MM.1S (cell line): ENCODE measurements around the gene CAPRIN1.

ENCODE experiments used
- DNase-seq: peaks from one replicate; pipeline ENCODE4 v3.0.0-alpha.2; 2015
- H2AFZ ChIP-seq: fragments of 300-600 bp; sonication (generic); 2 replicates; pipeline ENCODE4 v1.6.0; 2016; ENCODE audit warnings: antibody characterized with exemption, low read length
- H3F3A ChIP-seq: fragments of 300-600 bp; sonication (generic); 2 replicates; pipeline ENCODE4 v1.6.1; 2016; ENCODE audit warnings: mild to moderate bottlenecking, antibody characterized with exemption, low read length, moderate library complexity, mixed read lengths; ENCODE audit not compliant: insufficient read depth
- H3K27ac ChIP-seq: fragments of 300-600 bp; sonication (generic); 2 replicates; pipeline ENCODE4 v1.5.1; 2016; ENCODE audit warnings: mild to moderate bottlenecking, low read length
- H3K27me3 ChIP-seq: fragments of 300-600 bp; sonication (generic); replicated peaks from 2 replicates; pipeline ENCODE4 v1.6.0; 2016; ENCODE audit warnings: low read length; ENCODE audit not compliant: insufficient read depth
- H3K36me3 ChIP-seq: fragments of 300-600 bp; sonication (generic); replicated peaks from 2 replicates; pipeline ENCODE4 v1.6.1; 2016; ENCODE audit warnings: mild to moderate bottlenecking, low read length, mixed read lengths; ENCODE audit not compliant: insufficient read depth
- H3K4me1 ChIP-seq: fragments of 300-600 bp; sonication (generic); 2 replicates; pipeline ENCODE4 v1.6.1; 2016; ENCODE audit warnings: low read length, mixed read lengths
- H3K4me2 ChIP-seq: fragments of 300-600 bp; sonication (generic); 2 replicates; pipeline ENCODE4 v1.6.0; 2016; ENCODE audit warnings: low read depth, low read length
- H3K4me3 ChIP-seq: fragments of 300-600 bp; sonication (generic); 2 replicates; pipeline ENCODE4 v1.5.1; 2016; ENCODE audit warnings: low read length, mixed read lengths
- H3K79me2 ChIP-seq: fragments of 300-600 bp; sonication (generic); 2 replicates; pipeline ENCODE4 v1.6.1; 2016; ENCODE audit warnings: mixed run types, low read length, mixed read lengths
- H3K9ac ChIP-seq: fragments of 300-600 bp; sonication (generic); 2 replicates; pipeline ENCODE4 v1.6.1; 2016; ENCODE audit warnings: low read length, mixed read lengths
- H3K9me2 ChIP-seq: fragments of 300-600 bp; sonication (generic); replicated peaks from 2 replicates; pipeline ENCODE4 v1.6.1; 2016; ENCODE audit warnings: mild to moderate bottlenecking, low read length, mixed read lengths; ENCODE audit not compliant: insufficient read depth
- H3K9me3 ChIP-seq: fragments of 300-600 bp; sonication (generic); replicated peaks from 2 replicates; pipeline ENCODE4 v1.6.1; 2016; ENCODE audit warnings: mild to moderate bottlenecking, low read length, mixed read lengths; ENCODE audit not compliant: insufficient read depth
- H4K20me1 ChIP-seq: fragments of 300-600 bp; sonication (generic); 2 replicates; pipeline ENCODE4 v1.6.1; 2016; ENCODE audit warnings: mild to moderate bottlenecking, low read length, moderate library complexity, mixed read lengths; ENCODE audit not compliant: insufficient read depth
- EZH2 ChIP-seq: fragments of 300-600 bp; sonication (generic); optimal IDR thresholded peaks from 2 replicates; pipeline ENCODE3; 2017; ENCODE audit warnings: low read depth, mild to moderate bottlenecking, antibody characterized with exemption, low read length, mixed read lengths
- EZH2phosphoT487 ChIP-seq: fragments of 300-600 bp; sonication (generic); IDR thresholded peaks from 2 replicates; pipeline ENCODE4 v1.6.1; 2018; ENCODE audit warnings: antibody characterized with exemption, low read length
- TF ChIP-seq, protein P1 (sequence below): fragments of 300-600 bp; sonication (generic); IDR thresholded peaks from 2 replicates; pipeline ENCODE4 v1.5.1; 2016; ENCODE audit warnings: antibody characterized with exemption, low read length, mixed read lengths

The CAPRIN1 gene

DNA sequence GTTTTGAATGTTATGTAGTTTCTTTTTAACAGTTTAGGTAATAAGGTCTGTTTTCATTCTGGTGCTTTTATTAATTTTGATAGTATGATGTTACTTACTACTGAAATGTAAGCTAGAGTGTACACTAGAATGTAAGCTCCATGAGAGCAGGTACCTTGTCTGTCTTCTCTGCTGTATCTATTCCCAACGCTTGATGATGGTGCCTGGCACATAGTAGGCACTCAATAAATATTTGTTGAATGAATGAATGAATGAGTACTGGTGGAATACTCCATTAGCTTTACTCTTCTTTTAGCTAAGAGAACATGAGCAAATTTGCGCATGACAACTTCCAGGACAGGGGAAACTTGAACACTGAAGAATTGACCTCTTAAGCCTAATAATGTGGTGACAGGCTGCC is 47.3 kb downstream of the CAPRIN1 start:
- Histone ChIP-seq H3F3A (peaks cover 26% of the 10 kb centered on the region), H3K9ac (no peak overlapping the region), H3K4me3 (no peak overlapping the region), H3K4me1 (peaks cover 6% of the 10 kb centered on the region; the same call in 1 of the 2 replicates), H3K36me3 (peaks cover 12% of the 10 kb centered on the region), H3K27me3 (no peaks in the 10 kb centered on the region), H3K4me2 (no peak overlapping the region), H3K79me2 (peaks cover 16% of the 10 kb centered on the region), H3K27ac (no peak overlapping the region), H2AFZ (no peak overlapping the region), H3K9me2 (no peaks in the 10 kb centered on the region), H4K20me1 (no peaks in the 10 kb centered on the region), H3K9me3 (no peaks in the 10 kb centered on the region)
- TF ChIP-seq, protein P1, sequence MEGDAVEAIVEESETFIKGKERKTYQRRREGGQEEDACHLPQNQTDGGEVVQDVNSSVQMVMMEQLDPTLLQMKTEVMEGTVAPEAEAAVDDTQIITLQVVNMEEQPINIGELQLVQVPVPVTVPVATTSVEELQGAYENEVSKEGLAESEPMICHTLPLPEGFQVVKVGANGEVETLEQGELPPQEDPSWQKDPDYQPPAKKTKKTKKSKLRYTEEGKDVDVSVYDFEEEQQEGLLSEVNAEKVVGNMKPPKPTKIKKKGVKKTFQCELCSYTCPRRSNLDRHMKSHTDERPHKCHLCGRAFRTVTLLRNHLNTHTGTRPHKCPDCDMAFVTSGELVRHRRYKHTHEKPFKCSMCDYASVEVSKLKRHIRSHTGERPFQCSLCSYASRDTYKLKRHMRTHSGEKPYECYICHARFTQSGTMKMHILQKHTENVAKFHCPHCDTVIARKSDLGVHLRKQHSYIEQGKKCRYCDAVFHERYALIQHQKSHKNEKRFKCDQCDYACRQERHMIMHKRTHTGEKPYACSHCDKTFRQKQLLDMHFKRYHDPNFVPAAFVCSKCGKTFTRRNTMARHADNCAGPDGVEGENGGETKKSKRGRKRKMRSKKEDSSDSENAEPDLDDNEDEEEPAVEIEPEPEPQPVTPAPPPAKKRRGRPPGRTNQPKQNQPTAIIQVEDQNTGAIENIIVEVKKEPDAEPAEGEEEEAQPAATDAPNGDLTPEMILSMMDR = no peak
- TF ChIP-seq EZH2 = no peak
- no peak for TF ChIP-seq EZH2phosphoT487
- DNase-seq = no peak

DNA sequence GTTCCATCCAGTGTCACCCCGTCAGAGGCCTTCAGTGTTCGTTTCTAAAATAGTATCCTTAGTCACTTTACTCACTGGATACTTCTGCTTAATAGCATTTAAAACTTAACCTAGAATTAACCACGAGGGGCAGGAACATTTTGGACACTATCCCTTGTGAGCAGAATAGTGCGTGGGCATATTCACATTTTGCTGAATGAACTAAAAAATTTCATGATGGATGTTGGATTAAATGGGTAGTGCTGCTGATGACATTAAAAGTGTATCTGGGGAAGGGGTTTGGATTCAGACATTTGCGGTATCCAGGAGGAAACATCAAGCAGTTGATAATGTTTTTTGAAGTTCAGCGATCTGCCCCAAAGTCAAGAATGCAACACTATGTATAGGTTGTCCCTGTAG is 53.1 kb downstream of the CAPRIN1 start:
- Histone ChIP-seq H3K4me1 (peaks cover 18% of the 10 kb centered on the region; the same call in 1 of the 2 replicates), H3K79me2 (peaks cover 42% of the 10 kb centered on the region)

DNA sequence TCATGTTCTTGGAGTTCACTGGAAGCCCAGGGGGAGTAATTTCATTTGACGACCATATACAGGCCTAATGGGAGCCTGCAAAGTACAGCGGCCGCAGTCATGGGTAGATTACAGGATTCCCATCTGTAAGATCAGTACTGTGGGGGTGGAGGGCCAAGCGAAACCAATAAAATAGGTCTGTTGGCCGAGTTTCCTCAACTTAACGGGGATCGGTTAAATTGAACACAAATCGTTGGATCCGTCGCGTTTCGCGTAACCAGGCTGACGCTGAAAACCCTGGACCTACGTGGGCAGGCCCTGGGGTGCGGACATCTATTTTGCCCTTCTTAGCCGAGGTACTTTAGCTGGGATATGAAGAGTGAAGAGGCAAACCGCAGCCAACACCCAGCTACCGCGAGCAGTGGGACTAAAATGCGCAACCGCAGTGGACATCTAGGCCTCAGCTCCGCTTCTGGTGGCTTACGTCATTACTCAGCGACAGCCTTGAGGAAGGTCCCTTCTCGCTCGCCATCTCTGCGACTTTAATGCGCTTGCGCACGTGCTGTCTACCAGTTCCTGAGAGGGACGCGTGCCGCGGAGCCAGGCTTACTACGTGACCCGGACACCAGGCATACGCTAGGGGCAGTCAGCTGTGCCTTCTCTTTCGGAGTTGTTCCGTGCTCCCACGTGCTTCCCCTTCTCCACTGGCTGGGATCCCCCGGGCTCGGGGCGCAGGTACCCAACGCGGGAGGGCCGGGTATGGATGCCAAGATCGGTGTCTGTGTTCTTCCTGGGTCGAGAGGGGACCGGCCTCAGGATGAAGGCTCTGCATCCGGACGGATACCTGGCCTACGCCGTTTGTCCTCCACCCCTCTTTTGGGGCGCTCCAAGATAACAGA is 53.8 kb downstream of the CAPRIN1 start, which contains the start of gene NAT10:
Gene NAT10 (plus strand): TSS at position 551 of the 878 bp plus-strand sequence. CDS start 2,597 bp downstream, outside the sequence.
- TF ChIP-seq, protein P1 = peak; percentile 18
- no peak for TF ChIP-seq EZH2phosphoT487
- peak; percentile 99 for DNase-seq
- Histone ChIP-seq H3K9me3 (no peaks in the 10 kb centered on the region), H3K4me3 (peak within 1 kb of the TSS; percentile 88), H3K27ac (peak within 1 kb of the TSS; percentile 83), H3K9ac (peak within 1 kb of the TSS; percentile 87), H2AFZ (peak within 1 kb of the TSS; percentile 62), H3K27me3 (no peaks in the 10 kb centered on the region), H4K20me1 (no peaks in the 10 kb centered on the region), H3K36me3 (peaks cover 5% of the 10 kb centered on the region; the same call in 1 of the 2 replicates), H3K4me2 (peak within 1 kb of the TSS; percentile 89), H3F3A (peaks cover 41% of the 10 kb centered on the region), H3K4me1 (peaks cover 18% of the 10 kb centered on the region; the same call in 1 of the 2 replicates), H3K9me2 (no peaks in the 10 kb centered on the region), H3K79me2 (peaks cover 48% of the 10 kb centered on the region)

More for the DNA sequence above, 53.1 kb downstream of the CAPRIN1 start:
- peak overlapping the region; percentile 83 for H3K27ac ChIP-seq
- peak overlapping the region; percentile 87 for H3K9ac ChIP-seq
- H2AFZ ChIP-seq = 0 out of 2 replicates have a peak overlapping the region, but pooled peaks have one; percentile 33
- peaks cover 41% of the 10 kb centered on the region for H3F3A ChIP-seq
- no peaks in the 10 kb centered on the region for H3K9me3 ChIP-seq
- H4K20me1 ChIP-seq = no peaks in the 10 kb centered on the region
- no peak for DNase-seq
- H3K9me2 ChIP-seq = no peaks in the 10 kb centered on the region
- no peaks in the 10 kb centered on the region for H3K27me3 ChIP-seq
- H3K4me3 ChIP-seq = peak overlapping the region; percentile 88
- peak overlapping the region; percentile 89 for H3K4me2 ChIP-seq
- TF ChIP-seq EZH2phosphoT487 = no peak
- no peak for TF ChIP-seq EZH2
- TF ChIP-seq, protein P1 = no peak
- H3K36me3 ChIP-seq = peaks cover 4% of the 10 kb centered on the region; the same call in 1 of the 2 replicates
